NCI-H1048 (cell line): Measurements from ENCODE around the gene DPF1.

ENCODE experiments used
- DNase-seq: peaks from one replicate; lab custom pipeline; 2025; lab: John Stamatoyannopoulos, UW

The DPF1 gene

DNA sequence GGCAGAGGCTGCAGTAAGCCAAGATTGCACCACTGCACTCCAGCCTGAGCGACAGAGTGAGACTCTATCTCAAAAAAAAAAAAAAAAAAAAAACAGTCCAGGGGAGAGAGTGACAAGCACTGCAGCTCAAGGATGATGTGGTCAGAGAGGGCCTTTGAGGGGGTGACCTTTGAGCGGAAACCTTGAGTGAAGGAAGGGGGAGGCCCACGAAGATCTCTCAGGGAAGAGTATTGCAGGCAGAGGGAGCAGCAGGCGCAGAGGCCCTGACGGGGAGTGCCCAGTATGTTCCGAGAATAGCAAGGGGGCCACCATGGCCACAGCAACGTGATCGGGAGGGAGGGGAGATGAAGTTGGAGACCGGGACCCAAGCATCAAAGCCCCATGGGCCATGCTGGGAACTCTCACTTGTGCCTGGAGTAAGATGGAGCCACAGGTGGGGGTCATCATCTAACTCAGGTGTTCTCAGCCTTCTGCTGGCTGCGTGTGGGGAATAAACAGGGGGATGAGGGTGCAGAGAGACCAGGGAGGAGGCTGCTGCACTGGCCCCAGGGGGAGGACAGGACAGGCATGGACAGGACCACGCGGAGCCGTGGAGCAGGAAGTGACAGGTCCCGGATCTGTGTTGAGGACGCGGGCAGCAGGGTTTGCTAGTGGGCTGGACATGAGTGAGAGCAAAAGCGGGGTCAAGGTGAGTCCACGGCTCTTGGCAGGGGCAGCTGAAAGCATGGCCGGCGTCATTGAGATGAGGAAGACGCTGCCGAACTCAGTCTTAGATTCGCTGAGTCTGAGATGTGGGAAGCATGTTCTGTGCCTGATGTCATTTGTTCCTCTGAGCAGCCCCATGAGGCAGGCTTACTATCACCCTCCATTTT lies 60.4 kb downstream of the DPF1 start:
- no peak for DNase-seq

GRCh38 chr19:38162632-38163031 lies 61.4 kb downstream of the DPF1 start:
- no peak for DNase-seq

GRCh38 chr19:38162094-38162493 lies 61.9 kb downstream of the DPF1 start:
- DNase-seq = no peak
